H1 (cell line): ENCODE measurements around the gene CDK2. TPM values are rescaled to one million over a fixed set of nuclear protein-coding genes. Genes with fewer than 3 reads are reported as not detected.

ENCODE experiments used
- CTCF ChIA-PET: fragments of 300-600 bp; sonication (Branson Sonifier 250); formaldehyde crosslinking; loops from one replicate; lab custom pipeline; 2021; ENCODE audit not compliant: partially characterized antibody; lab: Charles Lee
- POLR2A ChIA-PET: fragments of 300-600 bp; sonication (Branson Sonifier 250); formaldehyde crosslinking; loops from one replicate; lab custom pipeline; 2021; ENCODE audit warnings: inconsistent platforms; ENCODE audit not compliant: partially characterized antibody; lab: Charles Lee
- DNase-seq, 2 experiments: peaks; one replicate each; pipeline versions ENCODE4 v3.0.0 to v3.0.0-alpha.2; 2010 to 2022; ENCODE audit warnings: low spot score in 2 of 2, low read depth in 1 of 2, mixed read lengths in 1 of 2
- FAIRE-seq: peaks from 2 replicates; lab custom pipeline; 2011; peaks lifted over from hg19 to GRCh38; lab: Jason Lieb, UNC
- H2AFZ ChIP-seq: 2 replicates; pipeline ENCODE4 v1.8.1; 2012; ENCODE audit warnings: low read length, inconsistent platforms
- H2AK5ac ChIP-seq: 2 replicates; pipeline ENCODE4 v1.6.1; 2013; ENCODE audit warnings: low read depth, low read length
- H2BK120ac ChIP-seq: replicated peaks from 2 replicates; pipeline ENCODE3; 2013; ENCODE audit warnings: low read depth, low read length, inconsistent platforms
- H2BK12ac ChIP-seq: 2 replicates; pipeline ENCODE4 v1.6.1; 2013; ENCODE audit warnings: low read depth, low read length
- H2BK15ac ChIP-seq: 2 replicates; pipeline ENCODE4 v1.6.1; 2013; ENCODE audit warnings: low read length
- H2BK20ac ChIP-seq: 2 replicates; pipeline ENCODE4 v1.6.1; 2013; ENCODE audit warnings: low read length
- H2BK5ac ChIP-seq: 2 replicates; pipeline ENCODE4 v1.6.1; 2013; ENCODE audit warnings: low read depth, low read length
- H3K14ac ChIP-seq: 2 replicates; pipeline ENCODE4 v1.6.1; 2013; ENCODE audit warnings: inconsistent platforms; ENCODE audit not compliant: insufficient read length
- H3K18ac ChIP-seq: 2 replicates; pipeline ENCODE4 v1.6.1; 2013; ENCODE audit warnings: low read length; ENCODE audit errors: extremely low read depth
- H3K23ac ChIP-seq: 2 replicates; pipeline ENCODE4 v1.6.1; 2013; ENCODE audit warnings: inconsistent platforms; ENCODE audit not compliant: insufficient read length
- H3K23me2 ChIP-seq: 2 replicates; pipeline ENCODE4 v1.6.1; 2013; ENCODE audit warnings: low read depth, low read length
- H3K27ac ChIP-seq: 2 replicates; pipeline ENCODE4 v1.6.1; 2011; ENCODE audit warnings: low read depth, low read length, inconsistent platforms
- H3K27me3 ChIP-seq, 4 experiments: replicated peaks in 1 of 4; 1 replicate in 1 of 4; 2 replicates in 3 of 4; pipeline versions ENCODE4 v1.6.1 to v1.8.1; 2011 to 2013; ENCODE audit warnings: low read length in 3 of 4, mild to moderate bottlenecking in 3 of 4, inconsistent platforms in 2 of 4, mixed read lengths in 2 of 4, moderate library complexity in 1 of 4; ENCODE audit not compliant: control insufficient read depth in 3 of 4, insufficient read depth in 3 of 4; ENCODE audit errors: extremely low read depth in 1 of 4
- H3K36me3 ChIP-seq, 4 experiments: 2 replicates each; pipeline versions ENCODE4 v1.6.1 to v1.8.1; 2011 to 2013; ENCODE audit warnings: mild to moderate bottlenecking in 4 of 4, low read length in 3 of 4, moderate library complexity in 2 of 4, control low read depth in 1 of 4, inconsistent platforms in 1 of 4; ENCODE audit not compliant: insufficient read depth in 4 of 4, control insufficient read depth in 2 of 4
- H3K4ac ChIP-seq: replicated peaks from 2 replicates; pipeline ENCODE3; 2013; ENCODE audit warnings: low read length, low read depth, mixed read lengths, inconsistent platforms; ENCODE audit not compliant: insufficient read length
- H3K4me1 ChIP-seq, 4 experiments: replicated peaks in 1 of 4; 1 replicate in 1 of 4; 2 replicates in 3 of 4; pipeline versions ENCODE4 v1.6.1 to v1.8.1; 2011 to 2013; ENCODE audit warnings: low read length in 3 of 4, inconsistent platforms in 2 of 4, mixed read lengths in 1 of 4; ENCODE audit not compliant: insufficient read depth in 4 of 4, control insufficient read depth in 3 of 4
- H3K4me2 ChIP-seq, 2 experiments: 2 replicates each; pipeline versions ENCODE4 v1.6.1 to v1.8.1; 2011 to 2013; ENCODE audit warnings: low read depth in 2 of 2, low read length in 2 of 2, control low read depth in 1 of 2, inconsistent platforms in 1 of 2, mild to moderate bottlenecking in 1 of 2; ENCODE audit not compliant: insufficient read depth in 1 of 2
- H3K4me3 ChIP-seq, 4 experiments: fragments of 200-600, 300-600 bp in 1 of 4; sonication (generic), shearing (Covaris generic), sonication (Bioruptor Twin) in 1 of 4; 2 replicates each; pipeline versions ENCODE4 v1.5.1 to v1.8.1; 2011 to 2016; ENCODE audit warnings: low read length in 4 of 4, low read depth in 3 of 4, control low read depth in 2 of 4, inconsistent platforms in 2 of 4, mild to moderate bottlenecking in 2 of 4, mixed read lengths in 1 of 4, moderate library complexity in 1 of 4; ENCODE audit not compliant: insufficient read depth in 2 of 4; ENCODE audit errors: extremely low read depth in 1 of 4
- H3K56ac ChIP-seq: replicated peaks from 2 replicates; pipeline ENCODE3; 2013; ENCODE audit warnings: low read depth, mild to moderate bottlenecking, mixed read lengths, low read length, inconsistent platforms; ENCODE audit not compliant: insufficient read length
- H3K79me1 ChIP-seq: 2 replicates; pipeline ENCODE4 v1.6.1; 2013; ENCODE audit warnings: low read depth, low read length, control low read depth
- H3K79me2 ChIP-seq, 2 experiments: 2 replicates each; pipeline versions ENCODE4 v1.6.1 to v1.8.1; 2012 to 2013; ENCODE audit warnings: low read length in 2 of 2, mild to moderate bottlenecking in 2 of 2, inconsistent platforms in 1 of 2; ENCODE audit not compliant: insufficient read depth in 2 of 2, control insufficient read depth in 1 of 2
- H3K9ac ChIP-seq, 4 experiments: replicated peaks in 1 of 4; 1 replicate in 1 of 4; 2 replicates in 3 of 4; pipeline versions ENCODE4 v1.6.1 to v1.8.1; 2011 to 2013; ENCODE audit warnings: low read depth in 3 of 4, low read length in 3 of 4, control low read depth in 2 of 4, mild to moderate bottlenecking in 2 of 4, moderate library complexity in 2 of 4, inconsistent platforms in 1 of 4; ENCODE audit errors: extremely low read depth in 1 of 4
- H3K9me3 ChIP-seq, 2 experiments: 2 replicates each; pipeline versions ENCODE4 v1.6.1 to v1.8.1; 2012 to 2013; ENCODE audit warnings: mild to moderate bottlenecking in 2 of 2, moderate library complexity in 2 of 2, control low read depth in 1 of 2, inconsistent platforms in 1 of 2, low read depth in 1 of 2, low read length in 1 of 2, mixed read lengths in 1 of 2; ENCODE audit not compliant: insufficient read depth in 2 of 2
- H4K20me1 ChIP-seq, 2 experiments: replicated peaks in 1 of 2; 2 replicates each; pipeline versions ENCODE3 to v1.8.1; 2011 to 2013; ENCODE audit warnings: inconsistent platforms in 2 of 2, low read length in 2 of 2, mild to moderate bottlenecking in 1 of 2; ENCODE audit not compliant: insufficient read depth in 2 of 2, control insufficient read depth in 1 of 2
- H4K5ac ChIP-seq: 2 replicates; pipeline ENCODE4 v1.6.1; 2013; ENCODE audit warnings: low read length, low read depth, mixed read lengths, inconsistent platforms; ENCODE audit not compliant: insufficient read length
- H4K8ac ChIP-seq: 2 replicates; pipeline ENCODE4 v1.8.0; 2013; ENCODE audit warnings: mild to moderate bottlenecking, moderate library complexity, low read length, inconsistent platforms; ENCODE audit not compliant: insufficient read depth; ENCODE audit errors: extremely low read depth
- H4K91ac ChIP-seq: replicated peaks from 2 replicates; pipeline ENCODE3; 2013; ENCODE audit warnings: low read length, mixed read lengths, inconsistent platforms; ENCODE audit not compliant: insufficient read length
- BACH1 ChIP-seq: IDR thresholded peaks from 2 replicates; pipeline ENCODE4 v1.6.1; 2012; ENCODE audit warnings: low read length, improper control_type of control experiment
- CBX5 ChIP-seq: fragments of 300-800, 300-1000 bp; sonication (generic); IDR thresholded peaks from 2 replicates; pipeline ENCODE4 v1.7.1; 2016; ENCODE audit warnings: antibody characterized with exemption, low read length, low read depth
- GTF2F1 ChIP-seq: IDR thresholded peaks from 2 replicates; pipeline ENCODE4 v1.6.1; 2012; ENCODE audit warnings: low read depth, low read length, improper control_type of control experiment, borderline replicate concordance
- YY1 ChIP-seq: IDR thresholded peaks from 2 replicates; pipeline ENCODE4 v1.6.1; 2011; ENCODE audit warnings: low read depth, mild to moderate bottlenecking, low read length
- WGBS, 2 experiments: shearing (Covaris generic) in 1 of 2; methylation state at CpG; one replicate each; pipeline versions ENCODE4 v1.1.6 to v1.1.7; 2013 to 2015; ENCODE audit warnings: low lambda C conversion rate in 2 of 2, mixed read lengths in 2 of 2, inconsistent platforms in 1 of 2, low coverage in 1 of 2, missing lambda C conversion rate in 1 of 2; ENCODE audit not compliant: insufficient replicate concordance in 2 of 2, insufficient coverage in 1 of 2, insufficient read length in 1 of 2; ENCODE audit errors: extremely low coverage in 1 of 2, missing lambda C conversion rate in 1 of 2; 5-methylcytosine and 5-hydroxymethylcytosine counted together
- polyA plus RNA-seq, 7 experiments: library from polyadenylated mRNA; depleted of rRNA in 3 of 7; stranded (reverse) in 5 of 7; unstranded in 2 of 7; fragments of >200 nt in 5 of 7; fragments of 200-250 nt in 2 of 7; gene quantifications; 1 replicate in 5 of 7; 2 replicates in 1 of 7; 4 replicates in 1 of 7; pipeline versions ENCODE4 v1.2.1 to v1.2.3, GENCODE V29; 2011 to 2013; ENCODE audit warnings: missing spikeins in 2 of 7, mixed read lengths in 2 of 7
- total RNA-seq: library from RNA; stranded (reverse); fragmentation: NEBNext Ultra II Directional; extraction: Animal tissue kit (Norgen Biotek cat#: 25700); gene quantifications from 2 replicates; pipeline ENCODE4 v1.2.1, GENCODE V29; 2021
- TF ChIP-seq, protein P1 (sequence below): IDR thresholded peaks from 2 replicates; pipeline ENCODE4 v1.6.1; 2011; ENCODE audit warnings: low read length, improper control_type of control experiment

Gene CDK2
- total and polyA plus RNA-seq, 2 of the 8 experiments (the other 6 are each of a cell fraction or from before 2014, with no cell fraction given): 39.4 to 42.5 TPM

DNA sequence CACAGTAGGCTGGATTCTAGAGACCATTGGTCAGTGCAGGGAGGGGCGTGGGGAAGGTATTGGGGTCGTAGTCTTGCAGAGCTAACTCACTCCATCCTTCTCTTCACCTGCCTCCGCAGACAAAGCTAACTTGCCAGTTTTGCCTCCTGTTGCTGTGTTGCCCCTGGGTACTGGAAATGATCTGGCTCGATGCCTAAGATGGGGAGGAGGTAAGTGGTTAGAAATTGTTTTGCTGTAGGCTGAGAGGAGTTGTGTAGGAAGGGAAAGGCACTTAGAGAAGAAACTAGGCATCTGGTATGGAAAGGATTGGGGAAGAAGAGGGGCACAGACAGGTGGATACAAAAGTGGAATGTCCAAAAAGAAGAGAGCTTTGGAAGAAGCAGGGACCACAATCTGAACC lies 24.6 kb upstream of the CDK2 start:
- H2BK15ac ChIP-seq: no peak overlapping the region
- H3K23ac ChIP-seq: no peak overlapping the region
- H3K36me3 ChIP-seq: no peaks in the 10 kb centered on the region
- no peak overlapping the region for H4K91ac ChIP-seq
- no peak overlapping the region for H2AK5ac ChIP-seq
- whole genome bisulfite sequencing, 2 experiments: 86% methylated on average over 4 of the region's 4 CpGs; no CpG with 5 or more reads in 1 of the 2 experiments
- no peak overlapping the region for H3K56ac ChIP-seq
- no peak overlapping the region for H2BK120ac ChIP-seq
- H3K23me2 ChIP-seq: no peaks in the 10 kb centered on the region; the same call in 1 of the 2 replicates
- H3K4ac ChIP-seq: no peak overlapping the region
- POLR2A ChIA-PET: interaction anchor here (0.9 to 1.7 kb wide), 4 partner anchors 14 to 23 kb away, joined by 3 to 5 read pairs (median 3); partner anchors contain the start of gene PYM1
- peaks cover 0 to 2% (median 0%) of the 10 kb centered on the region in 4 experiments; a peak in 1 of 7 replicates for H3K27me3 ChIP-seq
- FAIRE-seq (no peak), DNase-seq (no peak)
- H4K5ac ChIP-seq: no peak overlapping the region
- H3K4me2 ChIP-seq: no peak overlapping the region
- H2BK5ac ChIP-seq: no peak overlapping the region
- no peaks in the 10 kb centered on the region for H3K79me1 ChIP-seq
- H3K9me3 ChIP-seq: no peaks in the 10 kb centered on the region
- H2BK12ac ChIP-seq: no peak overlapping the region
- H4K8ac ChIP-seq: no peak overlapping the region
- H2AFZ ChIP-seq: no peak overlapping the region
- CTCF ChIA-PET: interaction anchor here (0.5 to 7.9 kb wide), 4 partner anchors 10 to 86 kb away, joined by 3 to 71 read pairs (median 5); partner anchors contain the start of genes DGKA and PYM1
- no peak overlapping the region for H3K27ac ChIP-seq
- H3K14ac ChIP-seq: no peak overlapping the region
- no peak overlapping the region for H2BK20ac ChIP-seq
- no peak overlapping the region for H3K18ac ChIP-seq
- no peak overlapping the region for H3K9ac ChIP-seq
- no peaks in the 10 kb centered on the region for H3K79me2 ChIP-seq
- H4K20me1 ChIP-seq: no peaks in the 10 kb centered on the region
- peaks cover 0 to 9% (median 2%) of the 10 kb centered on the region in 4 experiments; a peak in 4 of 7 replicates for H3K4me1 ChIP-seq
- no peak overlapping the region for H3K4me3 ChIP-seq
- no peak for TF ChIP-seq BACH1
- TF ChIP-seq GTF2F1: no peak
- TF ChIP-seq YY1: no peak
- TF ChIP-seq, protein P1, sequence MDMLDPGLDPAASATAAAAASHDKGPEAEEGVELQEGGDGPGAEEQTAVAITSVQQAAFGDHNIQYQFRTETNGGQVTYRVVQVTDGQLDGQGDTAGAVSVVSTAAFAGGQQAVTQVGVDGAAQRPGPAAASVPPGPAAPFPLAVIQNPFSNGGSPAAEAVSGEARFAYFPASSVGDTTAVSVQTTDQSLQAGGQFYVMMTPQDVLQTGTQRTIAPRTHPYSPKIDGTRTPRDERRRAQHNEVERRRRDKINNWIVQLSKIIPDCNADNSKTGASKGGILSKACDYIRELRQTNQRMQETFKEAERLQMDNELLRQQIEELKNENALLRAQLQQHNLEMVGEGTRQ: no peak
- no peak for TF ChIP-seq CBX5
